SK-N-SH treated with all-trans-retinoic acid at 6 μM for 48 hours (cell line): ENCODE results near the gene MLYCD.

Source experiments
- ARNTL ChIP-seq: fragments of 450-650 bp; formaldehyde crosslinking; IDR thresholded peaks from 2 replicates; pipeline ENCODE4 v1.5.0; 2020; ENCODE audit warnings: low read depth, mild to moderate bottlenecking, moderate library complexity, borderline replicate concordance
- CSDC2 ChIP-seq: fragments of 250-450 bp; sonication (Bioruptor Pico); IDR thresholded peaks from 2 replicates; pipeline ENCODE4 v1.5.0; 2020; ENCODE audit warnings: mild to moderate bottlenecking, moderate library complexity
- GLIS3 ChIP-seq: fragments of 250-450 bp; sonication (Bioruptor Pico); IDR thresholded peaks from 2 replicates; pipeline ENCODE4 v1.5.0; 2020; ENCODE audit warnings: mild to moderate bottlenecking, moderate library complexity
- SNAI2 ChIP-seq: fragments of 250-450 bp; sonication (Bioruptor Pico); IDR thresholded peaks from 2 replicates; pipeline ENCODE4 v1.5.0; 2020; ENCODE audit warnings: mild to moderate bottlenecking, moderate library complexity
- TOX ChIP-seq: fragments of 250-450 bp; sonication (Bioruptor Pico); IDR thresholded peaks from 2 replicates; pipeline ENCODE4 v1.8.0; 2021; ENCODE audit warnings: mild to moderate bottlenecking, moderate library complexity, borderline replicate concordance
- ZFP3 ChIP-seq: fragments of 250-450 bp; sonication (Bioruptor Pico); IDR thresholded peaks from 2 replicates; pipeline ENCODE4 v1.5.0; 2020; ENCODE audit warnings: mild to moderate bottlenecking, moderate library complexity
- ZFP30 ChIP-seq: fragments of 450-650 bp; formaldehyde crosslinking; IDR thresholded peaks from 2 replicates; pipeline ENCODE4 v1.5.0; 2022; ENCODE audit warnings: mild to moderate bottlenecking, moderate library complexity
- ZNF565 ChIP-seq: fragments of 450-650 bp; formaldehyde crosslinking; conservative IDR thresholded peaks from 2 replicates; pipeline ENCODE4 v1.5.0; 2020; ENCODE audit warnings: low read depth, mild to moderate bottlenecking, moderate library complexity
- TF ChIP-seq, protein P1 (sequence below): fragments of 250-450 bp; sonication (Bioruptor Pico); IDR thresholded peaks from 2 replicates; pipeline ENCODE4 v1.8.0; 2020; ENCODE audit warnings: mild to moderate bottlenecking, moderate library complexity, borderline replicate concordance
- TF ChIP-seq, protein P2 (sequence below): fragments of 250-450 bp; sonication (Bioruptor Pico); IDR thresholded peaks from 2 replicates; pipeline ENCODE4 v1.5.0; 2020; ENCODE audit warnings: mild to moderate bottlenecking, moderate library complexity

DNA sequence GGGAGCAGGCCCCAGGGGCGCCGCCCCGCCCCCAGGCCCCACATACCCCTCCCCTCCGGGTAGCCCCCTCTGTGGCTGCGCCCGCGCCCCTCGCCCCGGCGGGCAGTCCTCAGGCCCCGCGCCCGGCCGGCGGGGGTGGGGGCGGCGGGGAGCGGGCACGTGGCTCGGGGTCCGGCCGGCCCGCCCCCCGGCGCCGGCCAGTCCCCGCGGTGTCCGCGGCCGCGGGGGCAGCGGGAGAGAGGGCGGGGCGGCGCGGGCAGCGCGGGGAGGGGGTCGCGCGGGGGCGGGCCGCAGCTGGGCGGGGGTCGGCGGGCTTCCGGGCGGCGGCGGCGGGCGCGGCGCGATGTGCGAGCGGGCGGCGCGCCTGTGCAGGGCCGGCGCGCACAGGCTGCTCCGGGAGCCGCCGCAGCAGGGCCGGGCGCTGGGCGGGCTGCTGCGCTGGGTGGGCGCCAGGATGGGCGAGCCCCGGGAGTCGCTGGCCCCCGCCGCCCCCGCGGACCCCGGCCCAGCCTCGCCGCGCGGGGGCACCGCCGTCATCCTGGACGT, 69.5 kb downstream of the MLYCD start:
- TF ChIP-seq, protein P1, sequence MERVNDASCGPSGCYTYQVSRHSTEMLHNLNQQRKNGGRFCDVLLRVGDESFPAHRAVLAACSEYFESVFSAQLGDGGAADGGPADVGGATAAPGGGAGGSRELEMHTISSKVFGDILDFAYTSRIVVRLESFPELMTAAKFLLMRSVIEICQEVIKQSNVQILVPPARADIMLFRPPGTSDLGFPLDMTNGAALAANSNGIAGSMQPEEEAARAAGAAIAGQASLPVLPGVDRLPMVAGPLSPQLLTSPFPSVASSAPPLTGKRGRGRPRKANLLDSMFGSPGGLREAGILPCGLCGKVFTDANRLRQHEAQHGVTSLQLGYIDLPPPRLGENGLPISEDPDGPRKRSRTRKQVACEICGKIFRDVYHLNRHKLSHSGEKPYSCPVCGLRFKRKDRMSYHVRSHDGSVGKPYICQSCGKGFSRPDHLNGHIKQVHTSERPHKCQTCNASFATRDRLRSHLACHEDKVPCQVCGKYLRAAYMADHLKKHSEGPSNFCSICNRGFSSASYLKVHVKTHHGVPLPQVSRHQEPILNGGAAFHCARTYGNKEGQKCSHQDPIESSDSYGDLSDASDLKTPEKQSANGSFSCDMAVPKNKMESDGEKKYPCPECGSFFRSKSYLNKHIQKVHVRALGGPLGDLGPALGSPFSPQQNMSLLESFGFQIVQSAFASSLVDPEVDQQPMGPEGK (CRISPR knock-in tag), result no peak
- TF ChIP-seq ARNTL (CRISPR knock-in tag) (no peak), CSDC2 (CRISPR knock-in tag) (no peak), SNAI2 (CRISPR knock-in tag) (no peak), TOX (CRISPR knock-in tag) (no peak), ZFP3 (no peak), ZFP30 (no peak), GLIS3 (CRISPR knock-in tag) (no peak), ZNF565 (CRISPR knock-in tag) (no peak)
- TF ChIP-seq, protein P2, sequence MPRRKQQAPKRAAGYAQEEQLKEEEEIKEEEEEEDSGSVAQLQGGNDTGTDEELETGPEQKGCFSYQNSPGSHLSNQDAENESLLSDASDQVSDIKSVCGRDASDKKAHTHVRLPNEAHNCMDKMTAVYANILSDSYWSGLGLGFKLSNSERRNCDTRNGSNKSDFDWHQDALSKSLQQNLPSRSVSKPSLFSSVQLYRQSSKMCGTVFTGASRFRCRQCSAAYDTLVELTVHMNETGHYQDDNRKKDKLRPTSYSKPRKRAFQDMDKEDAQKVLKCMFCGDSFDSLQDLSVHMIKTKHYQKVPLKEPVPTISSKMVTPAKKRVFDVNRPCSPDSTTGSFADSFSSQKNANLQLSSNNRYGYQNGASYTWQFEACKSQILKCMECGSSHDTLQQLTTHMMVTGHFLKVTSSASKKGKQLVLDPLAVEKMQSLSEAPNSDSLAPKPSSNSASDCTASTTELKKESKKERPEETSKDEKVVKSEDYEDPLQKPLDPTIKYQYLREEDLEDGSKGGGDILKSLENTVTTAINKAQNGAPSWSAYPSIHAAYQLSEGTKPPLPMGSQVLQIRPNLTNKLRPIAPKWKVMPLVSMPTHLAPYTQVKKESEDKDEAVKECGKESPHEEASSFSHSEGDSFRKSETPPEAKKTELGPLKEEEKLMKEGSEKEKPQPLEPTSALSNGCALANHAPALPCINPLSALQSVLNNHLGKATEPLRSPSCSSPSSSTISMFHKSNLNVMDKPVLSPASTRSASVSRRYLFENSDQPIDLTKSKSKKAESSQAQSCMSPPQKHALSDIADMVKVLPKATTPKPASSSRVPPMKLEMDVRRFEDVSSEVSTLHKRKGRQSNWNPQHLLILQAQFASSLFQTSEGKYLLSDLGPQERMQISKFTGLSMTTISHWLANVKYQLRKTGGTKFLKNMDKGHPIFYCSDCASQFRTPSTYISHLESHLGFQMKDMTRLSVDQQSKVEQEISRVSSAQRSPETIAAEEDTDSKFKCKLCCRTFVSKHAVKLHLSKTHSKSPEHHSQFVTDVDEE (CRISPR knock-in tag), result no peak
